Measurements from ENCODE around the gene HERPUD2. TPM values are rescaled to one million over a fixed set of nuclear protein-coding genes. Genes with fewer than 3 reads are reported as not detected.

The HERPUD2 gene
- total RNA-seq, 1 donor from 2014 or later, result 29.8 TPM

GRCh38 chr7:35731349-35731748 is 36.4 kb upstream of the HERPUD2 start:
- no peaks in the 10 kb centered on the region for H3K9me3 Mint-ChIP-seq
- peaks cover 12% of the 10 kb centered on the region for H3K4me1 Mint-ChIP-seq (ENCODE audit: unreplicated experiment)
- no peak overlapping the region for H3K4me3 Mint-ChIP-seq
- no peak for DNase-seq (ENCODE audit: extremely low spot score, unreplicated experiment)
- TF ChIP-seq CTCF (conservative IDR thresholded peaks at IDR 0.05), result no peak
- no peaks in the 10 kb centered on the region for H3K36me3 Mint-ChIP-seq
- no peaks in the 10 kb centered on the region for H3K27me3 Mint-ChIP-seq
- H3K27ac Mint-ChIP-seq, result peak overlapping the region; percentile 32

- no peaks in the 10 kb centered on the region for H3K36me3 Mint-ChIP-seq
These were observed 34.3 kb upstream of the HERPUD2 start for GRCh38 chr7:35729061-35729783.

GRCh38 chr7:35728412-35729060 is 33.6 kb upstream of the HERPUD2 start:
- H3K4me3 Mint-ChIP-seq, result no peak overlapping the region
- no peaks in the 10 kb centered on the region for H3K9me3 Mint-ChIP-seq
- no peak for TF ChIP-seq CTCF (conservative IDR thresholded peaks at IDR 0.05)
- H3K4me1 Mint-ChIP-seq (ENCODE audit: unreplicated experiment), result peaks cover 3% of the 10 kb centered on the region
- no peak overlapping the region for H3K27ac Mint-ChIP-seq
- no peaks in the 10 kb centered on the region for H3K27me3 Mint-ChIP-seq
- no peak for DNase-seq (ENCODE audit: extremely low spot score, unreplicated experiment)
- H3K36me3 Mint-ChIP-seq, result no peaks in the 10 kb centered on the region

More at GRCh38 chr7:35729061-35729783, 34.3 kb upstream of the HERPUD2 start:
- no peak overlapping the region for H3K27ac Mint-ChIP-seq
- no peak overlapping the region for H3K4me3 Mint-ChIP-seq
- no peaks in the 10 kb centered on the region for H3K27me3 Mint-ChIP-seq
- no peaks in the 10 kb centered on the region for H3K9me3 Mint-ChIP-seq
- no peak for DNase-seq (ENCODE audit: extremely low spot score, unreplicated experiment)
- no peak for TF ChIP-seq CTCF (conservative IDR thresholded peaks at IDR 0.05)
- peaks cover 9% of the 10 kb centered on the region for H3K4me1 Mint-ChIP-seq (ENCODE audit: unreplicated experiment)

GRCh38 chr7:35727571-35727970 is 32.6 kb upstream of the HERPUD2 start:
- DNase-seq (ENCODE audit: extremely low spot score, unreplicated experiment), result no peak
- no peak overlapping the region for H3K27ac Mint-ChIP-seq
- H3K36me3 Mint-ChIP-seq, result no peaks in the 10 kb centered on the region
- H3K27me3 Mint-ChIP-seq, result no peaks in the 10 kb centered on the region
- no peaks in the 10 kb centered on the region for H3K4me1 Mint-ChIP-seq (ENCODE audit: unreplicated experiment)
- H3K4me3 Mint-ChIP-seq, result no peak overlapping the region
- TF ChIP-seq CTCF (conservative IDR thresholded peaks at IDR 0.05), result no peak
- no peaks in the 10 kb centered on the region for H3K9me3 Mint-ChIP-seq

GRCh38 chr7:35726654-35727053 is 31.7 kb upstream of the HERPUD2 start:
- Mint-ChIP-seq H3K27me3 (no peaks in the 10 kb centered on the region), H3K9me3 (no peaks in the 10 kb centered on the region), H3K4me3 (no peak overlapping the region), H3K36me3 (no peaks in the 10 kb centered on the region), H3K4me1 (ENCODE audit: unreplicated experiment) (no peaks in the 10 kb centered on the region), H3K27ac (no peak overlapping the region)
- TF ChIP-seq CTCF (conservative IDR thresholded peaks at IDR 0.05), result no peak
- DNase-seq (ENCODE audit: extremely low spot score, unreplicated experiment), result no peak
